ENCODE results near the gene SUDS3. TPM values are rescaled to one million over a fixed set of nuclear protein-coding genes. Genes with fewer than 3 reads are reported as not detected.

Gene SUDS3
- total RNA-seq, 1 donor: 29.0 TPM

- H3K4me3 ChIP-seq (ENCODE audit: low read depth, low read length): no peak overlapping the region
- DNase-seq (ENCODE audit: low read depth): no peak
- no peak for TF ChIP-seq CTCF (IDR thresholded peaks at IDR 0.05; ENCODE audit: insufficient read depth, low read length)
Observed at GRCh38 chr12:118361092-118361404, 15.3 kb upstream of the SUDS3 start.

DNA sequence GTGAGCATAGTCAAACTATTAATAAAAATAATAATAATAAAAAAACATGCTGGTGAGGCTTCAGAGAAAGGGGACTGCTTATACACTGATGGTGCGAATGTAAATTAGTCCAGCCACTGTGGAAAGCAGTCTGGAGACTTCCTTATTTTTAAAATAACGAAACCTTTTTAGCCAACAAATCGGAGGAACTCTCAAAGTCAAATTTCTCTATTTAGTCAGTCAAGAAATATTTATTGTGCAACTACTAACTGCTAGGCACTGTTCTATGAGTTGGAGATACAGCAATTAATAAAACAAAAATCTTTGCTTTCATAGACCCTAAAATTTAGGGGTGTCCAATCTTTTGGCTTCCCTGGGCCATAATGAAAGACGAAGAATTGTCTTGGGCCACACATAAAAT, 14.5 kb upstream of the SUDS3 start:
- TF ChIP-seq CTCF (IDR thresholded peaks at IDR 0.05; ENCODE audit: insufficient read depth, low read length): no peak
- no peak for DNase-seq (ENCODE audit: low read depth)
- no peak overlapping the region for H3K4me3 ChIP-seq (ENCODE audit: low read depth, low read length)

GRCh38 chr12:118368821-118369220, 7.5 kb upstream of the SUDS3 start:
- DNase-seq (ENCODE audit: low read depth): no peak
- no peak for TF ChIP-seq CTCF (IDR thresholded peaks at IDR 0.05; ENCODE audit: insufficient read depth, low read length)
- no peak overlapping the region for H3K4me3 ChIP-seq (ENCODE audit: low read depth, low read length)

DNA sequence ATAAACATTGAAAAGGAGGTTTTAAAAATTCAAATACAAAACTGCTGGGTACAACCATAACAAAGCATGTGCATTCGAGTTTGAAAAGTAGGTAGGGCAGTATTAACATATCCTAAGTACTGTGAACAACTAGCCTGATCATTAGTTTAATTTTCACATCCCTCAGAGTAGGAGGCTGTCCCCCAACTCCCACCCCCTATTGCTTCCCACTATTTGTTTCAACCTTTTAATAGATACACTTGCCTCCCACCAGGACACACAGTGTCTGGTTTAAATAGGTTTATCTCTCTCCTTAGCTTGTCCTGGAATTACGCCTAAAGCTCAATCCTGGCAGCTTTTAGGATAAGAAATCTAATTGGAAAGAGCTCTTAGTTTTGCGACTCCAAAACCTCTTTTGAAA, 5.8 kb upstream of the SUDS3 start:
- H3K4me3 ChIP-seq (ENCODE audit: low read depth, low read length): peak overlapping the region; percentile 95
- no peak for DNase-seq (ENCODE audit: low read depth)
- TF ChIP-seq CTCF (IDR thresholded peaks at IDR 0.05; ENCODE audit: insufficient read depth, low read length): no peak

DNA sequence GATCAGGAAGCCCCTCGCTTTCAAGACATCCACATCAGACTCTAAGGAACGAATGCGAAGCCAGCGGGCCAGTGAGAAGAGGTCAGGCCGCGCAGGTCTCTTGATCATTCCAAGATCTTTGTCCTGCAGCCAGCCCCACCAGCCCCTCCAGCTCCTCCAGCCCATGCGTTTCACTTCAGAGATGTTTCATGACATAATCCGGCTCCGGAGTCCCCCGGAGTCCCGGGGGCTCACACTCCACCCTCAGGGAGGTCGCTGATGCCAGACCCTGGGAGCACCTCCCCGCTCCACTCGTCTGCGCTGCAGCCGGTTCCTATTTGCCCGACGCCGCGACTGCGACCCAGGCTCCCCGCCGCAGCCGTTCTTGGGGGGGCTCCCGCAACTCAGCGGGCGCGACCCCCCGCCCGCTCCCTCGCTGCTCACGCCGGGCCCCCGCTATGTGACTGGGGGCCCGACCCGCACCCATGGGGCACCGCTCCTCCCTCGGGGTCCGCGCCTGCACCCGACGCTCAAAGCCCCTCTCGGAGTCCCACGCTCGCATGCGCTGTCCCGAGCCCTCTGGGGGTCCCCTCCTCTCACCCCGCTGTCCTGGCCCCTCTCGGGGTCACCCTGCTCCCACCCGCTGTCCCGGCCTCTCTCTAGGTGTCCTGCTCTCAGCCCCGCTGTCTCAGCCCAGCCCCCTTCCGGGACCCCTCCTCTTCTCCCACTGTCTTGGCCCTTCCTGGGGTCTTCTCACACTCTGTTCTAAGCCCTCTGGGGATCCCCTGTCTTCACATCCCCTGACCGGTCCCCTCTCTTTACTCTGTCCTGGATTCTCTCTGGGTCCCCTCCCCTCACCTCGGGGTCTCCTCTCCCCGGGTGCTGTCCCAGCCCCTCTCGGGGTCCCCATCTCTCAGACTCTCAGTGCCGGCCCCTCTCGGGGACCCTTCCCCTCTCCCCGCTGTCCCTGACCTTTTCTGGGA, 4.8 kb upstream of the SUDS3 start:
- TF ChIP-seq CTCF (IDR thresholded peaks at IDR 0.05; ENCODE audit: insufficient read depth, low read length): no peak
- peak overlapping the region; percentile 95 for H3K4me3 ChIP-seq (ENCODE audit: low read depth, low read length)
- no peak for DNase-seq (ENCODE audit: low read depth)

- DNase-seq (ENCODE audit: low read depth): peak; percentile 98
- no peak for TF ChIP-seq CTCF (IDR thresholded peaks at IDR 0.05; ENCODE audit: insufficient read depth, low read length)
- peak within 1 kb of the TSS; percentile 95 for H3K4me3 ChIP-seq (ENCODE audit: low read depth, low read length)
Observed at GRCh38 chr12:118372541-118373495, 3.5 kb upstream of the SUDS3 start, which contains the start of gene TAOK3. TAOK3 (minus strand) TSS chr12:118372907; CDS start chr12:118255567, 117,340 bp downstream.

Measured in fibroblast of the aortic adventitia (primary cell).